Measurements from ENCODE around the gene POMGNT2.

POMGNT2 gene

DNA sequence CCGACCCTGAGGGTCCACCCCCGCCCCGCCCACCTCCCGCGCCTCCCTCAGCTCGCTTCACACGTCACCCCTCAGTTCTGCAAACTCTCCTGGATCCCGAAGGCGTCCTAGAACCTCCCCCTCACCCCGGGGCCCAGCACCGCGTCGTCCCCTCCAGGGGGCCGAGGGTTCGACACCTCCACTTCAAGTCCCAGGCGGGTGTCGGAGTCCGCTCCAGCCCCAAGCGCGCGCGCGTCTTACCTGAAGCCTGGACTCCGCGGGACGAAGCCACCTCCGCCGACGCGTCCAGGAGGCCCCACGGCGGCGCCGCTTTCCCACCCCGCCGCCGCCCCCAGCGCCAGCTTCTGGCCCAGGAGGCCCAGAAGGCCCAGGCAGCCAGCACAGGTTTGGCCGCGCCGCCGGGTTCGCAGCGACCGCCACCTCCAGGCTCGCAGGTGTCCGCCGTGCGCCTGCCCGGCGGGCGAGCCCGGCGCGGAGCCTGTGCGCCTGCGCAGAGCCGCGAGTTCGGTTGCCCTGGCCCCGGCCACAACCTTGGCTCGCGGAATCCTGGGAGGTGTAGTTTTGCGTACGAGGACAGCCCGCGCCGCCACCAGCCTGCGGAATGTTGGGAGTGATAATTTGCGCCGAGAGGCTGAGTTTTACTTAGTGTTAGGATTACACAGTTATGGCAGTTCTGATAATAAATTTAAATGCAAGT, at the start of gene POMGNT2:
TSS of gene POMGNT2 (minus strand) at position 484 of the 697 bp plus-strand sequence. CDS start 24,648 bp downstream, outside the sequence.
- peak; percentile 80 for DNase-seq

- no peak for DNase-seq
These were observed 49.1 kb upstream of the POMGNT2 start for GRCh38 chr3:43154980-43155379.

- no peak for DNase-seq
These were observed 47.6 kb upstream of the POMGNT2 start for GRCh38 chr3:43153216-43154083.

GRCh38 chr3:43152649-43153048, 46.8 kb upstream of the POMGNT2 start:
- DNase-seq, result no peak

DNA sequence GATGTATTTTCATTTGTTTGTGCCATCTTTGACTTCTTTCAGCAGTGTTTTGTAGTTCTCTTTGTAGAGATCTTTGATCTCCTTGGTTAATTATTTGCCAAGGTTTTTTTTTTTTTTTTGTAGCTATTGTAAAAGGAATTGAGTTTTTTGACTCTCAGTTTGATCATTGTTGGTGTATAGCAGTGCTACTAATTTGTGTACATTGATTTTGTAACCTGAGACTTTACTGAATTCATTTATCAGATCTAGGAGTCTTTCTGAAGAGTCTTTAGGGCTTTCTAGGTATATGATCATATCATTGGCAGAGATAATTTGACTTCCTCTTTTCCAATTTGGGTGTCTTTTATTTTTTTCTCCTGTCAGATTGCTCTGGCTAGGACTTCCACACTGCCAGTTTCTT, 42.2 kb upstream of the POMGNT2 start:
- DNase-seq, result no peak

DNA sequence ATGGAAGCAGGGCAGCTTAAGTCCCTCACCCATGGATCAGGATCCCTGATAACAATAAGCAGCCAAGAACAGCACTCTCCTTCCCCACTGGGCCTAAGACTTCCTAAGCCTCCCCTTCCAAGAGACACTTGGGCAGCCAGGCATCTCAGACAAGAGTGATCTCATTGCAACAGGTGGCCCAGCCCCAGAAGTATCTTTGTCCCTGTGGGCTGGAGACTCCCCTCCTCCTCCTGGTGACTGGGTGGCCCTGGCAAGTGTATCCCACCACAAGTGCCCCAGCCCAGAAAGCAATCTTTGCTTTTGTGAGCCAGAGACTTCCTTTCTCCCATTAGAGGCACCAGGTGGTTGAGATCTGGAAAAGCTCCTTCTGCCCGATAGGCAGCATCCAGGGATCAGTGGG, 40.7 kb upstream of the POMGNT2 start:
- no peak for DNase-seq

DNA sequence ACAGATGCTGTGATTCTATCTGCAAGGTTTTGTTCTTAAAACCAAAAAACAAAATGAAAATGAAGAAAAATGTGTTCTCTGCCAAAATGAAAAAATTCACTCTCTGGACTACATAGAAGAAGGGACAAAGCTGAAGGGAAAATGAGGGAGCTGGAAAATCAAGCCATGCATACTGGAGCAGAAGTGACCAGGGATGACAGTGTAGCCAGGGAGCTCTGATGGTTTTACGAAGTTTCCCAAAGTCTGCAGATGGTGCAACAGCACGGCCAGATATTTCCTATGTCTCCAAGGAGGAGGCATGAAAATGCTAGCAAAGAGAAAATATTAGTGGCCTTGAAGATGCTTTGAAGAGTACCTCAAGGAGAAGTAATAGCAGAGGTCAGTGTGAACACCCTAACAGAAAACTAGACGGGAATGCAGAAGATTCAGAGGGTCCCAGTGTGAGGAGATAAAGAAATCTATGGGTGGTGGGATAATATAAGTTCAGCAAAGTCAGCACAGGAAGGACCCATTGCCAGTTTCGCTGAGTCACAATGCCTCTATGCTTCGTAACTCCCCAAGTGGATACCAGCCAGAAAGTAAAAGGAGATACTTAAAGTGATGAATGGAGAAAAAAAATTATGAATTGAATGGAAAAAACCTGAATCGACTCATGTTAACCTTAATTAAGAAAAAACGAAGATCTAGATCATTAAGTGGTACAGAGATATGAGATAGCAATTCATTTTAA, 39.0 kb upstream of the POMGNT2 start:
- no peak for DNase-seq

DNA sequence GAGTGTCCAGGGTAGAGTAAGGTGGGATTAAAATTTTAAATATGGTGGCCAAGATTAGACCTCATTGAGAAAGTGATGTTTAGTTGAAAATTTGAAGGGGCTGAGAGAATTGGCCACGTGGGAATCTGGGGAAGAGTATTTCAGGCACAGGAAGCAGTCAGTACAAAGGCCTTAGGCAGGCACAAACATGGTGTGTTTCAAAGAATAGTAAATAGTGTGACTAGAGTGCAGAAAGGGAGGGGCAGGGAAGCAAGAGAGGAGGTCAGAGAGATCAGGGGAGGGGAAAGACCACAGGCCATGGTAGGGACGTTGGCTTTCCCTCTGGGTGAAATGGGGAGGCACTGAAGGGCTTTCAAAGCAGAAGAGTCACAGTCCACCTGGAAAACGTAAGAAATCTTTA, 36.6 kb upstream of the POMGNT2 start:
- DNase-seq, result no peak

- no peak for DNase-seq
These were observed 32.8 kb upstream of the POMGNT2 start for GRCh38 chr3:43138488-43139231.

DNA sequence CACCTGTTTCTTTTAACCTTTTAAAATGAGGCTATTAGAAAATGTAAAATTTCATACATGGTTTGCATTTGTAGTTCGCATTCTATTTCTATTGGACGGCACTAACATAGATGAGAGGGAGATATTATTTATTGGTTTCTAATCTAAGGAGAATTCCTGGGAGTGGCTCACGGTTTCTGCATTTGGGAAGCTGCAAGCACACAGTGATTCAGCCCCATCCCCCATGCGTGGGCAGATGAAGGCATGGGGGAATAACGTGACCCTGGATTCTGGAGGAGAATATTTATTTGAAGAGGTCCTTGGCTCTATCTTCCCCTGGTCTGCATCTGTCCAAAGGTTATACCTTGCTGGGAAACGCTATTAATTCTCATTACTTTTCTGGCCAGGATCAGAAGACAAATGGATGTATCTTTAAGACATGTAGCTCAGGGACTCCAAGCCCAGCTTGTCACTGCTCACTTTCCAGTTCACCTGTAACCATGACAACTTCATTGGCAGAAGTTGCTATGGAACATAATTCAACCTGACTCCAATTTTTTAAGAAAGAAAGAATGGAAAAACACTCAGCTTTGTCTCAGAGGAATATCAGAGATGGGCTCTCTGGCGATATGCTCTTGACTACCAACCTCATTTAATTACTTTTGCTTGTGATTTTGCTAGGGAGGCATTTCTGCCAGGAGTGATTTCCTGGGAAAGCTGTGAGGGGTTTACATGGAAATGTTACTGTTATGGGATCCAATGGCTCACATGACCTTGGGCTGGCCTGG, 27.2 kb upstream of the POMGNT2 start:
- DNase-seq, result no peak

- no peak for DNase-seq
These were observed 26.3 kb upstream of the POMGNT2 start for GRCh38 chr3:43132193-43132592.

- DNase-seq, result no peak
These were observed 22.6 kb upstream of the POMGNT2 start for GRCh38 chr3:43128464-43128863.

GRCh38 chr3:43126536-43126935, 20.7 kb upstream of the POMGNT2 start:
- no peak for DNase-seq

DNA sequence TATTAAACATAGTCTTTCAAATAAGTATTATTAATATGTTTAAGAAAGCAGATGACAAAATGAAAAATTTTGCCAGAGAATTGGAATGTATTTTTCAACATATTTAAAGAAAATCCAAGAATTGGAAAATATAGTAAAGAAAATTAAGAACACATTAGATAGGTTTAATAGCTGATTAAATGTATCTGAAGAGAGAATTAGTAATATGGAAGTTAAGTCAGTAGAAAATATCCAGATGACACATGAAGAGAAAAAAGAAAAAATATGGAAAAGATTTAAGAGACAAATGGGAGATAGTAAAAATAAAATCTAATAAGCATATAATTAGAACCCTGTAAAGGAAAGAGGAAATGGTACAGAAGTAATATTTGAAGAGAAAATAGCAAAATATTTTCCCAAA, 18.0 kb upstream of the POMGNT2 start:
- no peak for DNase-seq

DNA sequence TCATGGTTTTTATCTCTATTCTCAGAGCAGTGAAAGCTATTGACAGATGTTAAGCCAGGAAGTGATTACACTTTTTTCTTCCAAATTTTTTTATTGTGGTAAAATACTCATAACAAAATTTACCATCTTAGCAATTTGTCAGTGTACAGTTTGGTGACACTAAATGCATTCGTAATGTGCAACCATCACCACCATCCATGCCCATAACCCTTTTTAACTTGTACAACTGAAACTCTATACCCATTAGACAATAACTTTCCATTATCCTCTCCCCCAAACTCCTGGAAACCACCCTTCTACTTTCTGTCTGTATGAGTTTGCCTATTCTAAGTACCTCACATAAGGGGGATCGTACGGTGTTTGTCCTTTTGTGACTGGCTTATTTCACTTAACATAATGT, 15.1 kb upstream of the POMGNT2 start:
- no peak for DNase-seq

GRCh38 chr3:43117257-43117656, 11.4 kb upstream of the POMGNT2 start:
- no peak for DNase-seq

GRCh38 chr3:43113671-43114070, 7.8 kb upstream of the POMGNT2 start:
- DNase-seq, result no peak

- DNase-seq, result no peak
These were observed 382 bp upstream of the POMGNT2 start for GRCh38 chr3:43106293-43106628.

GRCh38 chr3:43104660-43105595, 951 bp downstream of the POMGNT2 start:
- no peak for DNase-seq

GRCh38 chr3:43104039-43104438, 1.8 kb downstream of the POMGNT2 start:
- no peak for DNase-seq
